Measurements from ENCODE around the gene PRKN.

Gene PRKN

GRCh38 chr6:162273986-162274385 lies 453.6 kb downstream of the PRKN start:
- no peak for DNase-seq

- DNase-seq: no peak
Measured at GRCh38 chr6:162271922-162272321, 455.6 kb downstream of the PRKN start.

DNA sequence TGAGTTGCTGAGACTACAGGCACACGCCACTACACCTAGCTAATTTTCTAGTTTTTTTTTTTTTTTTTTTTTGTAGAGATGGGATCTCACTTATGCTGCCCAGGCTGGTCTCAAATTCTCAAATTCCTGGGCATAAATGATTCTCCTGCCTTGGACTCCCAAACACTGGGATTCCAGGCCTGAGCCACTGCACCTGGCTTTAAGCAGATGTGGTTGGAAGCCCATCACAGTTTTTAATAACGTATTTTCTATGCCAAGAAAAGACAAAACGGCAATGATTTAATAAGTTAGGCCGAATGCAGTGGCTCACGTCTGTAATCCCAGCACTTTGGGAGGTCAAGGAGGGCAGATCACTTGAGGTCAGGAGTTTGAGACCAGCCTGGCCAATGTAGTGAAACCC lies 456.6 kb downstream of the PRKN start:
- no peak for DNase-seq

- DNase-seq: no peak
Measured at GRCh38 chr6:162267641-162268040, 459.9 kb downstream of the PRKN start.

DNA sequence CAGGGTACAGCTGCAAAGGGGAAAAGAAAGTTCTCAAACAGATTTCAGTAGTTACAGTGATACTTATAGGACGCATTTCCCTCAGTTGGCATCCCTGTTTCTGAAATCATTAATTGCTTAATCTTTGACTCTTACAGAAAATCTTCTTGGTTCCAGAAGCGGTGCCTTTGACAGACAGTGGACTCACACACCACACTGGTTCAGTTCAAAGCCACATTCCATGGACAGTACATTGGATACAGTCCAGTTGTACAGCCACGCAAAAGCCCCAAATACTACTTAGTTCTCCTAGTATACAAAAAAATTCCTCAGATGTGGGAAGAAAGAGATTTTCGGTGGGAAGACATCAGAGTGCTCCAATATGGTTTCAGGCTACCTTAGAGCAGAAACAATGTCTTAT lies 460.4 kb downstream of the PRKN start:
- no peak for DNase-seq

DNA sequence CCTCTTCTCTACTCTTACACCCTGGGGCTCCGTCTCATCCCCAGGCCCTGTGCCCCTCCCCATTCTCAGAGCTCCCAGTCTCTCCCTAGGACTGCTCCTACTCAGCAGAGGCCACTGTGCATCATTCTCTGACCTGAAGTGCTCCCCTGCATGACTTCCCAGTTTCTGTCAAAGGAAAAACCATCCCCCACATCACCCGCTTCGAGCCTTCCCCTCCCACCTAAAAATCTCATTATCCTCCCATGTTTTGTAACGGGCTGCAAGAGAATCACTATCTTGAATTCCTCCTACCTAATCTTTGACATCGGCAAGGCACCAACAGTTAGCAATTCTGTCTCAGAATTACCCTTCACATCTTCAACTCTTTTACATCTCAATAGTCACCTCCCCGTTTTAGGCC lies 463.0 kb downstream of the PRKN start:
- no peak for DNase-seq

- no peak for DNase-seq
Measured at GRCh38 chr6:162262466-162263196, 464.9 kb downstream of the PRKN start.

DNA sequence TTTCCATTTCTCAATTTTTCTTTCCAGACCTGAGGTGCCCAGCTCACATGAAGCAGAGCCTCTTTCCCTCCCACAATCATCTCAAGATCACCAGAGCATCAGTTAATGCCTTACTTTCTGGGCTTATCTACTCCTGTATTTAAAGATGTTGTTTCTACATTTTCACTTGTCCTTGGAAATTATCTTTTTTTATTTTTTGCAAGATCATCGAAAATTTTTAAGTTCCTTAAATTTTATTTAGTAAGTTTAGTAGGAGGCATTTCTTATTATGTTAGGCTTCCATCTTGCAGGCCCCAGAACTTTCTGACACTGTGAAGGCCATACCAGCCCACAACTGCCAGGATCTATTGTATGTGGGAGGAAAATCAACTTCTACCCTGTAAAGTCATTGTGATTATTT lies 466.0 kb downstream of the PRKN start:
- DNase-seq: no peak

- DNase-seq: no peak
Measured at GRCh38 chr6:162260027-162260426, 467.5 kb downstream of the PRKN start.

- no peak for DNase-seq
Measured at GRCh38 chr6:162258647-162259046, 468.9 kb downstream of the PRKN start.

DNA sequence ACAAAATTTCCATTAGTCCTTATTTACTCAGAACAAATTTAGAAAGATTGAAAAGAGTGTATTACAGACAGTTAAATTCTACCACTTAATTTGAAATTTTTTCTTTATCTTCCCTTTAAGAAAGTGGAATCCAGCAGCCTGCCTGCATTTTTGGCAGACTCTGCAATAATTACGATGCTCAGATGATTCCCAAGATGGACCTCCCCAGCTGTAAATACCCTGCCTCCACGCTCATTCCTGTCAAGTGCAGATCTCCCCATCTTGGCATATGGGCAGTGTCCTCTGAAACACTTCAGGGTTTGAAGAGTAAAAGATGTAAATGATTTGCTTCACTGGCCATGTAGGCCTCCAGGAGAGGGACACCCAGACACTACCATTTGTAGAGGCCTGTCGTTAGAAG lies 471.2 kb downstream of the PRKN start:
- no peak for DNase-seq

- DNase-seq: no peak
Measured at GRCh38 chr6:162251257-162251656, 476.3 kb downstream of the PRKN start.

DNA sequence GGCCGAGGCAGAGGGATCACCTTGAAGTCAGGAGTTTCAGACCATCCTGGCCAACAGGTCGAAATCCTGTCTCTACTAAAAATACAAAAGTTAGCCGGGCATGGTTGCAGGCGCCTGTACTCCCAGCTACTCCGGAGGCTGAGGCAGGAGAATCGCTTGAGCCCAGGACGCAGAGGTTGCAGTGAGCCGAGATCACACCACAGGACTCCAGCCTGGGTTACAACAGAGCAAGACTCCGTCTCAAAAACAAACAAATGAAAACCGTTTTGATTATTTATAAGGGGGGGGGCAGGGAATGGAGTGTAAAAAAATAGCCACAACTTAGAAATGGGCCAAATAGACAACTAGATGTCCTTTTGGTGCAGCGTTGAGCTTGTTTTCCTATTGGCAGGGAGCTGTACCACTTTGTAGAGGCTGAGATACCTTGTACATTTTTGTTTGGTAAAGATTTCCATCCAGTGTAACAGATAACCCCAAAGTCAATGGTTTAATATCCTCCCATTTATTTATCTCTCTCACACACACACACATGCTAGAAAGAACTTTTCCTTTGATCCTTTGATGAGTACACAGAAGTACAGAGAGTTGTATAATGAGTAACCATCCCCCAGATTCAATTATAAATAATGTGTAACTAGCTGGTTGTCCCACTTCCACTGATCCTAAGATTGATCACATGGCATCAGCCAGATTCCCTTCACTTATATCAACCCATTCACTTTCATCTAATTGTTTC lies 477.5 kb downstream of the PRKN start:
- DNase-seq: no peak

DNA sequence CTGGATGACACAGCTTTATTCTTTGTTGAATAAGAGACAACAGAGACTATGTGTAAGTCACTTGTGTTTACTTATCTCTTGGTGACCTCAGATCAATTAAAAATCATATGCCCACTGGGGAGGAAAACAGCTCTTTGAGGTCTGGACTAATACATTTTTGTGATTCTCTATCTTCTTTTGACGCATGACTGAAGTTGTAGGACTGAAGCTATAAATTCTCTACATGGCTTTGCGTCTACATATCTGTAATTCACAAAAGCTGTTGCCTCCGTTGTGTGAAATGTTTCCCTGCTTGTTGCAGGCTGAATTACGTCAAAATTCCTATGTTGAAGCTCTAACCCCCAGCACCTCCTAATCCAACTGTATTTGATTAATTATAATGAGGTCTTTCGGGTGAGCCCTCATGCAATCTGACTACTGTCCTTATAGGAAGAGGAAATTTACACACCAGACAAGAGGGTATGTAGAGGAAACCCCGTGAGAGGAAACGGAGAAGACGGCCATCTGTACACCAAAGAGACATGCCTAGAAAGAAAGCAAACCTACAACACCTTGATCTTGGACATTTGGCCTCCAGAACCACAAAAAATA lies 481.6 kb downstream of the PRKN start:
- no peak for DNase-seq

- no peak for DNase-seq
Measured at GRCh38 chr6:162244031-162244430, 483.5 kb downstream of the PRKN start.

- no peak for DNase-seq
Measured at GRCh38 chr6:162242915-162243314, 484.7 kb downstream of the PRKN start.

GRCh38 chr6:162239330-162239729 lies 488.2 kb downstream of the PRKN start:
- DNase-seq: no peak

DNA sequence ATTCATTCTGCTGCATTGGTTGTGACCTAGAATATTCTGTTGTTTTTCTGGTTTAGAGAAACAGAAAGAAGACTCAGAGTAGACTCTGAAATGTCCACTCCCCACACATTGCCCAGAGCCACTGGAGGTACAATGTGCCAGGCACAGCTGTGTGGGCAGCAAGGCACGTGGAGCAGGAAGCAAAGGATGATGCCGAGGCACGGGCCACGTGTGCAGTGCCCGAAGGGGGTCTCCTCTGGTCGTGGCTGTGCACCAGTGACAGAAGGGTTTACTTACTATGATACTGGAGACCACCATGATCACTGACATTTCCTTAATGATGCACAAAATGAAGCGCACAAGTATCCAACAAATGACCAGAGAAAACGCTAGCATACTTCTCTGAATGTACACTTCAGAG lies 488.9 kb downstream of the PRKN start:
- DNase-seq: no peak

DNA sequence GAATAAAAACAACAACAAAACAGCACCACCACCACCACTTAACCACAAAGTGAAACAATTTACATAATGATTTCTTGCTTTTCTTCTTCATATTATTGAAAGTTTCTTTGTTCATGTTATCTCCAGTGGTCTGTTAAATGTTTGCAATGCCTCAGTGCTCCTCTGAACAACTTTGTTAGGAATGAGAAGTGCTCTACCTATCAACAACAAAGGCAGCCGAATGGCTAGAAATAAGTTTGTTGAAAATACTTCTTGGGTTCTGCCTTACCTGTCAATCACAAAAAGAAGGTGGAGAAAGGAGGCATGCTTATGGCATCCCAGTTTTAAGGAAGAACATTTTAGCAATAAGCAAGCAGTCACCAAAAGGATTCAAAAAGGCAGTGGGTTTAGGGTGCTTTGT lies 490.2 kb downstream of the PRKN start:
- no peak for DNase-seq

GRCh38 chr6:162234631-162235030 lies 492.9 kb downstream of the PRKN start:
- DNase-seq: no peak

- no peak for DNase-seq
Measured at GRCh38 chr6:162230147-162230752, 497.3 kb downstream of the PRKN start.

DNA sequence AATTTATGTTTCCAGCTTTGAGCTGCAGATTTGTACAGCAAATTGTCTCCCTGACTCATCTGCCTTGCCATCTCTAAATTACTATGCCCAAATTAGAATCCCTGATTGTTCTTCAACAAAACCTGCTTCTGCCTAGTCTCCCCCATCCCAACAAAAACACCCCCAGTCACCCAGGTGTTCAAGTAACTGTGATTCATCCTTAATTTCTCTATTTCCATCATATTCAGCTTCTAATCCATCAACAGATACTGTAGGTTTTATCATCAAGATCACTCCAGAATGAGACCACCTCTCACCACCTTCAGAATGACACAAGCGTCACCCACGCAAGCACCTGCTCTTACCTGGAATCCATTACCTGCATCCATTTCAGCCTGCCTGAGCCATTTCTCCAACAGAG lies 498.5 kb downstream of the PRKN start:
- DNase-seq: no peak

DNA sequence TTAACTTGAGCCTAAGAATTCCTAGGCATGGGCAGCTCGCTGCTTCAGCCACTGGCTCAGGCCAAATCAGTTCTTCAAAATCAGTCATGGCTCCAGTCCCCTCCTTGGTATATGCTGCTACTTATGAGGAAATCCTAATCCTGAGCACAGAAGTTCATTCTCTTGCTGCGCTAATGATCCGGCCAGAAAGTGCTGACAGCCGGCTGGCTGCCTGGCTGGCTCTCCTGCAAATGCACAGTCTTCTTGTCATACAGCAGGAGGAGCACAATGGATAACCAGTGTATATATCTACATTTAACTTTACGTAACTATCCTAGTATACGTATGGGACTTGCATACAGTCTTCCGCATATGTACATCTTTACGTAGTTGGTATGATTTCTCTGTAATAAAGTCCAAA lies 500.8 kb downstream of the PRKN start:
- DNase-seq: no peak

DNA sequence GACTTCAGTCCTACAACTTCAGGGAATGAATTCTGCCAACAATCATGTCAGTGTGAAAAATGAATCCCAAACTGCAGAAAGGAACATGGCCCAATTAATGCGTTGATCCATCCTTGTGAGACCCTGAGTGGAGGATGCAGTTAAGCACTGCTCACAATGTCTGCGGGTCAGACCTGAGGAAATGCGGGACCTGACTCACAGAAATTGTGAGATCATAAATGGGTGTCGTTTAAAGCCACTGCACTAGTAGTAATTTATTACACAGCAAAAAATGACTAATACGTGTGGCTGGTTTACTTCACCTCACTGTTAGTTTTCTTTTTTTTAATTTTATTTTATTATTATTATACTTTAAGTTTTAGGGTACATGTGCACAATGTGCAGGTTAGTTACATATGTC lies 505.0 kb downstream of the PRKN start:
- no peak for DNase-seq

Measured in RPMI8226 (cell line).